ENCODE results near the gene MNT.

The MNT gene

DNA sequence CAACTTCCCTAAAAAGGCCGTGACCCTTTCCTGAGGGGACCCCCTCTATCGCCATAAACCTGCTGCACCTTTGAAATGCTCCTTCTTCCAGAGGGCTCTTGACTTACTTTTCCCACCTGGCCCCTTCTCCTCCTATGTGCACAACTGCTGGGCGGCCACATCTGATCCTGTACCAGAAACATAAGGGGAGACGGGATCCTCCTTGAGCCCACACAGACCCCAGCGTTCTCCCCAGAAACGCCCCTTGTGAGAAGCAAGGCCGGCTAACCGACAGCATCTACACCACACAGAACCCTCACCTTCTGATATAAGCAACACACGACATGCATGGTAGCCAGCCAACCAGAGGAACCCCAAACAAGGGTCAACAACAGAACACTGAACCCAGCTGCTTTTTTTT is 14.2 kb upstream of the MNT start:
- DNase-seq: no peak

DNA sequence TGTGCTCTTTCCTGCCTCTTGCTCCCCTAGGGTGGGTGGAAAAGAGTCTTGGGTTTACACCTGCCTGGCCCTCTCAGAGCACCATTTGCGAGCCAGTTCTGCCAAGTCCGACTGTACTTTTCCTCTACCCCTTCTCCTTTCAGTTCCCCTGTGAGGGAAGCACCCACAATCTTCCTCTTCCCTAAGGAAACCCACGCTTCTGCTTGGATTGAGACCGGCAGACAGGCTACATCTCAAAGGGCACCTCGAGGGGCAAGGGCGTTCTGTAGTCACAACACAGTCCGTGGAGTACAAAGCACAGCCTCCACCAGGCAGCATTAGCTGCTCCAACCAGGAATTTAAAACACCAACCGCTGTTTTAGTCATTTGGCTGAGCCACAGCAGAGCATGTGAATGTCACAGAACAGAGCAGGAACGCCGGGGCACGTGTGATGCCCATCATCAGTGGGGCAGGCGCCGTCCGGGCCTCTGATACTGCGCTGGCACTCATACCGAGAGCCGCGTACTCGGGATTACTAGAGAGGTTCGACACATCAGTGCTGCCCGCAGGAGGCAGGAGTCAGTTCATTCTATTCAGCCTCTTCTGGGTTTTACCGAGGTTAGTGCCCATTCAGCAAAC is 13.7 kb upstream of the MNT start:
- no peak for DNase-seq

- DNase-seq: no peak
These were observed 11.7 kb upstream of the MNT start for GRCh38 chr17:2412561-2413021.

DNA sequence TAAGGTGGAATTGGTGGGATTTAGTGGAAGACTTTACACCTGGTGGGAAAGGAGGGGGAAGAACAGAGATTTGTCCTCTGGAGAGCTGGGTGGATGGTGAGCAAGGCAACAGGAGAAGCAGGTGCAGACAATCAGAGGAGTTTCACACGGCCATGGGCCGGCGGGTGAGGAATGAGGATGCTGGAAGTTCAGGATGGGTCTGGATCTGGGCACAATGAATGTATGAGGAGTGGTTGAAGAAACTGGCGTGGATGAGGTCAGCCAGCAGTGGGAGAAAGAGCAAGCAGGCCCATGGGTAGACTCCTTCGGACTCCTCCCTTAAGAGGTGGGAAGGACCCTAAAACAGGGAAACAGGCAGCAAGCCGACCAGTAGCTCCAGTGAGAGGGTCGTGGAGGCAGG is 10.1 kb upstream of the MNT start:
- DNase-seq: no peak

GRCh38 chr17:2406903-2407790 is 6.3 kb upstream of the MNT start:
- DNase-seq: no peak

GRCh38 chr17:2406271-2406902 is 5.5 kb upstream of the MNT start:
- no peak for DNase-seq

GRCh38 chr17:2405247-2405926 is 4.5 kb upstream of the MNT start:
- no peak for DNase-seq

GRCh38 chr17:2403044-2403443 is 2.2 kb upstream of the MNT start:
- no peak for DNase-seq

DNA sequence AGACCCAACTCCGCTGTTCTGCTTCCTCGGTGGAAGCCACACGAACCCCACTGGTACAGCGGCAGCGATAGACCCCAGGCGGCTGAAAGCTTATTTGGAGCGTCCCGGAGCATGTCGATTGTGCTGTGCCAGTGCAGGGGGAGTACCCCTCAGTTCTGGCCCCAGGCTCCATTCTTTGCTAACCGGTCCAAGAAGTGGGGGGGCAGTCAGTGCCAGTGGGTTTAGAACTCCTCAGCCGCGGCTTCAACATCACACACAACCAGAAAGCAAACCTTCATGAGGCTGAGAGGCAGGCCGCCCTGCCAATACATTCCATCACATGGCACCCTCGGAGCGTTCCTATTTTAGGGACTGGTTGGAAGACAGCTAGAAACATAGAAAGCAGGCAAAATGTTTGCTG is 1.7 kb upstream of the MNT start:
- DNase-seq: no peak

GRCh38 chr17:2401426-2402221 is 764 bp upstream of the MNT start:
- DNase-seq: peak; percentile 99

DNA sequence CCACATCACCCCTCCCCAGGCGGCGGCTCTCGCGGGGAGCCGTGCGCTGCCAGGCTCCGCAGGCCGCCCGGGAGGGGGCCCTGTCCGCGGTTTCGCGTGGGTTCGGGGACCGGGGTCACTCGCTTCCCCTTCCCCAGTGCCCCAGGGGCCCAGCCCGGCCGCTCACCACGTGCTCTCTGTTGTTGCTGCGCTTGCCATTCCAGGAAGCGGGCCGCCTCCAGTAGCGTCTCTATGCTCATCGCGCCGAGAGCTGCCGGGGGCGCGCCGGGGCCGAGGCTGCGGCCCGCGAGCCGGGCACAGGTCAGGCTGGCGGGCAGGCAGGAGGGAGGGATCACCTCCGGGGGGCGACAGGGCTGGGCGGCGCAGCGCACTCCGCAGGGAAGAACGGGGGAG is 390 bp downstream of the MNT start:
- DNase-seq: peak; percentile 85

DNA sequence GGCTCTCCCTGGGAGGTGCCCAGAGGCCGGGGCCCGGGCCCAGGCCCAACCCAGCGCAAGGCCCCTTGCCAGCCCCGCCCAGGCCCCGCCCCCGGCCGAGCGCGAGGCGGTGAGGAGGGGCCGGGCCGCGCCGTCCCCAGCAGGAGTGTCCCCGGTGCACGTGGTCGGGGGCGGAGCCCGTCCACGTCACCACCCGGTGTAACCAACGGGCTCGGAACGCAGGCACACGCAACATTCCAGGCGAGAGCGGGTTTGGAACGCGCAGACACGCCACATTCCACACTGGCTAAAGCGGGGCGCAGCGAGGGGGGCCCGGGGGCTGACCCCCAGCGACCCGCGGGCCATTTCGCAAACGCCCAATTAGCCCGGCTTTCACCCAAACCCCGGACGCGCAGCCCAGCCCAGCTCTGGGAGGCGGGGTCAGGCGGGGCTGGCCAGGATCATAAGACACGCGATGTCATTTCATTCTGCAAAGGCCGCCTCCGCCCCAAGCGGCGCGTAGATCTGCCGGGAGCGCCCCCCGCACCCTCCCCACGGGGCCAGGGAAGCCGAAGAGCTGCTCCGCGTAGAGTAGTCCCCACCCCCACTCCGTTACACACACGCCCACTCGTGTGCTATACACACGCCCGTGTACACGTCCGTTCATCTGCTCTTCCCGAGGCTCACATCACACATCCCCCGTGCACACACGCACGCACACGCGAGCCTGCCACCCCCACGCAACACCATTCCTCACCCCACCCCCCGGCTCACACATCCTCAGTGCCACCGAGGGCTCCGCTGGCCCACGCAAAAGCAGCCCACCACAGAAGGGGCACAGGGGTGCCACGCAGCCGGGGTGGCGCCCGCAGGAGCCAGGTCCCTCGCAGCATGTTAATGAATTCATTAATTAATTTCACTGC is 1.0 kb downstream of the MNT start:
- DNase-seq: peak; percentile 97

GRCh38 chr17:2398655-2399571 is 1.9 kb downstream of the MNT start:
- DNase-seq: peak; percentile 90

DNA sequence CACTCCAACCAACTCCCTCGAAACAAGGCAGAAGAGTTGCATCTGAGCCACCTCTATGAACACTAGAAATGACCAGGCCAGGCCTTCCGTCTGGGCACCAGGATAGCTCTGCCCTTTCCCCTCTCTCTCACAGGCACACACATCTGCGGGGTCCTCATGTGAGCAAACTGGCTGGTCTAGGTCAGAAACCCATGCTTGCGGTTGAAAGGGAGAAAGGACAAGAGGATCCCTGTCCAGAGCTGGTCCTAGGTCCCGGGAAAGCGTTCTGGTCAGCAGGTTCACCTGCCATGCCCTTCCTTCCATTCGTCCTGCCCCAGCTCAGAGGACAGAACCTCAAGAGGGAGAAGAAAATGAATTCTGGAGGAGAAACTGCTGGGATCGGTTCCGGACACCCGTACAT is 2.7 kb downstream of the MNT start:
- peak; percentile 29 for DNase-seq

- peak; percentile 38 for DNase-seq
These were observed 3.4 kb downstream of the MNT start for GRCh38 chr17:2397247-2398171.

GRCh38 chr17:2396568-2397246 is 4.2 kb downstream of the MNT start:
- peak; percentile 93 for DNase-seq

DNA sequence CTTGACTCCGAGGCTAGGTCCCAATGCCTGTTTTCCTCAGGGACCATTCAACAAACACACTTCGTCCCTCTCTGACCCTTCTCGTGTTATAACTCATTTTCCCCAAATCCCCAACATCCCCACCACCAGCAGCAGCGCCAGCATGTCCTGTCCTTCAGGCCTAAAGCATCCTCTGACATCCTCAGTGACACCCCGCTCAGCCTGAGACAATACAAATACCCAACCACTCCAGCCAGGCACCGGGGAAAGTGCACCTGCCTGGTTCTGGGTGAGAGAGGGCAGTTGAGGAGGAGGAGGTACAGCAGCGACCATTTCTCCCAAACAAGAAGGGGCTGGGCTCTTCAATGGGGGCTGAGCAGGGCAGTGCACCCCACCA is 4.7 kb downstream of the MNT start:
- DNase-seq: peak; percentile 80
